Astrocyte (in vitro differentiated cells and primary cell): Measurements from ENCODE around the gene VSNL1. TPM values are rescaled to one million over a fixed set of nuclear protein-coding genes. Genes with fewer than 3 reads are reported as not detected.

Source experiments
- DNase-seq: peaks from one replicate; pipeline ENCODE4 v3.0.0-alpha.2; 2010; ENCODE audit warnings: low read depth
- FAIRE-seq: peaks from 2 replicates; lab custom pipeline; 2011; peaks lifted over from hg19 to GRCh38; lab: Jason Lieb, UNC
- H2AFZ ChIP-seq: 2 replicates; pipeline ENCODE4 v1.6.0; 2012; ENCODE audit warnings: low read depth, low read length, inconsistent platforms
- H3K27ac ChIP-seq: 2 replicates; pipeline ENCODE4 v1.5.1; 2011; ENCODE audit warnings: low read depth, low read length, inconsistent platforms
- H3K27me3 ChIP-seq: 2 replicates; pipeline ENCODE4 v1.6.0; 2011; ENCODE audit warnings: low read length, inconsistent platforms; ENCODE audit not compliant: insufficient read depth
- H3K36me3 ChIP-seq: 2 replicates; pipeline ENCODE4 v1.5.1; 2011; ENCODE audit warnings: low read length, inconsistent platforms; ENCODE audit not compliant: insufficient read depth
- H3K4me1 ChIP-seq: 2 replicates; pipeline ENCODE4 v1.5.1; 2011; ENCODE audit warnings: low read length, inconsistent platforms; ENCODE audit not compliant: insufficient read depth
- H3K4me2 ChIP-seq: 2 replicates; pipeline ENCODE4 v1.6.0; 2012; ENCODE audit warnings: low read length, inconsistent platforms
- H3K4me3 ChIP-seq: 2 replicates; pipeline ENCODE4 v1.5.1; 2011; ENCODE audit warnings: low read depth, mild to moderate bottlenecking, low read length, inconsistent platforms; ENCODE audit not compliant: insufficient read depth
- H3K79me2 ChIP-seq: 2 replicates; pipeline ENCODE4 v1.6.0; 2012; ENCODE audit warnings: mild to moderate bottlenecking, low read length, inconsistent platforms; ENCODE audit not compliant: insufficient read depth
- H3K9ac ChIP-seq: 2 replicates; pipeline ENCODE4 v1.6.0; 2012; ENCODE audit warnings: mild to moderate bottlenecking, low read length, inconsistent platforms
- H3K9me3 ChIP-seq: 2 replicates; pipeline ENCODE4 v1.5.1; 2012; ENCODE audit warnings: low read depth, mild to moderate bottlenecking, low read length, inconsistent platforms; ENCODE audit not compliant: insufficient read depth
- H4K20me1 ChIP-seq: 2 replicates; pipeline ENCODE4 v1.6.0; 2012; ENCODE audit warnings: low read length, inconsistent platforms; ENCODE audit not compliant: insufficient read depth
- H3K27ac Mint-ChIP-seq: one replicate; pipeline ENCODE4 v1.8.0; 2021; ENCODE audit warnings: mild to moderate bottlenecking, mixed read lengths; ENCODE audit not compliant: unreplicated experiment
- H3K27me3 Mint-ChIP-seq: one replicate; pipeline ENCODE4 v1.8.0; 2021; ENCODE audit warnings: low read depth, mixed read lengths; ENCODE audit not compliant: unreplicated experiment
- H3K36me3 Mint-ChIP-seq: one replicate; pipeline ENCODE4 v1.8.0; 2021; ENCODE audit warnings: low read depth, mixed read lengths; ENCODE audit not compliant: unreplicated experiment
- H3K4me1 Mint-ChIP-seq: one replicate; pipeline ENCODE4 v1.8.0; 2021; ENCODE audit warnings: low read depth, mixed read lengths; ENCODE audit not compliant: unreplicated experiment
- H3K4me3 Mint-ChIP-seq: one replicate; pipeline ENCODE4 v1.8.0; 2021; ENCODE audit warnings: mild to moderate bottlenecking, moderate library complexity, mixed read lengths; ENCODE audit not compliant: unreplicated experiment
- H3K9me3 Mint-ChIP-seq: one replicate; pipeline ENCODE4 v1.8.0; 2021; ENCODE audit warnings: mild to moderate bottlenecking, mixed read lengths; ENCODE audit not compliant: unreplicated experiment
- EZH2 ChIP-seq: IDR thresholded peaks from 2 replicates; pipeline ENCODE4 v1.6.1; 2012; ENCODE audit warnings: mild to moderate bottlenecking, low read length, inconsistent platforms; ENCODE audit not compliant: insufficient read depth
- total RNA-seq: library from RNA; stranded (reverse); gene quantifications from 2 replicates; pipeline ENCODE4 v1.2.1, GENCODE V29; 2021
- TF ChIP-seq, protein P1 (sequence below): IDR thresholded peaks from 2 replicates; pipeline ENCODE4 v1.5.1; 2011; ENCODE audit warnings: low read depth, mild to moderate bottlenecking, inconsistent platforms, low read length, moderate library complexity; ENCODE audit not compliant: insufficient read depth

VSNL1 gene
- total RNA-seq, 1 donor from 2014 or later: 0.61 TPM

DNA sequence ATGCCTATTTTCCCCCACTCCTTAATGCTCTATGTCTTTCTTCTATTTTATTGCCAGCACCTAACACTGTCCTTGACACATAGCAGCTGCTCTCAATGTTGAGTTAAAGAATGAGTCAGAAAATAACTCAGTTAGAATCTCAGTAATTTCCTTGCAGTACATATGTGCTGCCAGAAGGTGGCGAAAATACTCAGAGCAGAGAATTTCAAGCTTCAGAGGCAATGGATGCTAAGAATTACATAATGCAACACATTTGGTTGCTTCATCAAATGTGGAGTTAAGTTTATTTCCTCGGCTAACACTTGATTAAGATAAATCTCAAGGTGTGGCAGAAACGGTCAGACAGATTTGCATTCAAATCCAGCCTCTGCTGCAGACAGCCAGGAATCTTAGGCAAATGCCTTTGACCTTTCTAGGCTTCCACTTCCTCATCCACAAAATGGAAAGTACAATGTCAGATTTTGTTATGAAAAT is 105.6 kb downstream of the VSNL1 start:
- Histone ChIP-seq H3K27ac (no peak overlapping the region), H3K9ac (no peak overlapping the region), H3K9me3 (no peaks in the 10 kb centered on the region), H3K4me2 (no peak overlapping the region), H3K27me3 (no peaks in the 10 kb centered on the region), H3K79me2 (no peaks in the 10 kb centered on the region), H4K20me1 (no peaks in the 10 kb centered on the region), H2AFZ (no peak overlapping the region), H3K36me3 (no peaks in the 10 kb centered on the region), H3K4me3 (no peak overlapping the region), H3K4me1 (peaks cover 27% of the 10 kb centered on the region)
- DNase-seq: peak; percentile 66
- Mint-ChIP-seq H3K4me3 (no peak overlapping the region), H3K4me1 (peaks cover 21% of the 10 kb centered on the region), H3K36me3 (peaks cover 4% of the 10 kb centered on the region), H3K27ac (peak overlapping the region; percentile 67), H3K27me3 (no peaks in the 10 kb centered on the region), H3K9me3 (peaks cover 2% of the 10 kb centered on the region)
- FAIRE-seq: peak; percentile 39
- no peak for TF ChIP-seq EZH2
- TF ChIP-seq, protein P1, sequence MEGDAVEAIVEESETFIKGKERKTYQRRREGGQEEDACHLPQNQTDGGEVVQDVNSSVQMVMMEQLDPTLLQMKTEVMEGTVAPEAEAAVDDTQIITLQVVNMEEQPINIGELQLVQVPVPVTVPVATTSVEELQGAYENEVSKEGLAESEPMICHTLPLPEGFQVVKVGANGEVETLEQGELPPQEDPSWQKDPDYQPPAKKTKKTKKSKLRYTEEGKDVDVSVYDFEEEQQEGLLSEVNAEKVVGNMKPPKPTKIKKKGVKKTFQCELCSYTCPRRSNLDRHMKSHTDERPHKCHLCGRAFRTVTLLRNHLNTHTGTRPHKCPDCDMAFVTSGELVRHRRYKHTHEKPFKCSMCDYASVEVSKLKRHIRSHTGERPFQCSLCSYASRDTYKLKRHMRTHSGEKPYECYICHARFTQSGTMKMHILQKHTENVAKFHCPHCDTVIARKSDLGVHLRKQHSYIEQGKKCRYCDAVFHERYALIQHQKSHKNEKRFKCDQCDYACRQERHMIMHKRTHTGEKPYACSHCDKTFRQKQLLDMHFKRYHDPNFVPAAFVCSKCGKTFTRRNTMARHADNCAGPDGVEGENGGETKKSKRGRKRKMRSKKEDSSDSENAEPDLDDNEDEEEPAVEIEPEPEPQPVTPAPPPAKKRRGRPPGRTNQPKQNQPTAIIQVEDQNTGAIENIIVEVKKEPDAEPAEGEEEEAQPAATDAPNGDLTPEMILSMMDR: peak; percentile 97

DNA sequence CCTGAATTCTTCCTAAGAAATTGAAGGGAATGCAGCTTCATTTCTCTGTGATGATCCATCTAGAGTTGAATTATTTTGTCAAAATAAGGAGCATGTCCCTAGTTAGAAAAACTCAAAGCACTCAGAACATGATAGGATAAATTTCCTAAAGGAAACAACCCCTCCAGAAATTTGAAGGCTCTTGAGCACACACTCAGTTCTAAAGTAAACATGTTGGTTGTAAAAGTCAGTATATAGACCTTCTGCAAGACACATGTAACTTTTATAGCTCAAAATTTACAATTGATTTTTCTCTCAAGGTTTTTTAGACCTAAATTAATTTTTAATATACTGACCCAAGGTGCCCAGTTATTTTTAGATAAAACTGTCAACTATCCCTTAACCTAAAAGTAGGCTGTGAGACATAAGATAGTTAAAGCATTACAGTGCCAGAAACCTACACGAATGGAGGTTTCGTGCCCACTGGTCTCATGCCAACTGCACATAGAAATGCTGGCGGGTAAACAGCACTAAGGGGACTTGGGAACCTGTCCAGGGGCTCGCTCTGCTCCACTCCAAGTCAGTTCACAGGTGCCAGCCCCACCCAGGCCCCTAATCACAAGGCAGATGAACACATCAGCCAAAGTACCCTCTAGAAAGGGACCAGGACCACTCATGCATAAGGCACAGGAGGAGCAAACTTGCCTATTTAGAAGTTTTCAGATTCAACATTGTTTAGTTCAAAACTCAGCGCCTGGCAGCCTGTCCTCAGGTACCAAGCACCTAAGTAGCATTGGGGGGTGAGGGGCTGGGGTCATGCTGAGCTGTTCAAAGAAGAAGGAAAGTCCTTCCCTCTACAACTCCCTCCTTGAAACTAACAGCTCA is 106.6 kb downstream of the VSNL1 start:
- no peak for FAIRE-seq
- H3K36me3 ChIP-seq: no peaks in the 10 kb centered on the region
- H3K4me1 ChIP-seq: peaks cover 27% of the 10 kb centered on the region
- no peak overlapping the region for H3K4me3 ChIP-seq
- H3K79me2 ChIP-seq: no peaks in the 10 kb centered on the region
- no peak overlapping the region for H2AFZ ChIP-seq
- no peaks in the 10 kb centered on the region for H3K27me3 ChIP-seq
- no peak for TF ChIP-seq EZH2
- TF ChIP-seq, protein P1: no peak
- no peak overlapping the region for H3K4me3 Mint-ChIP-seq
- no peak overlapping the region for H3K9ac ChIP-seq
- DNase-seq: no peak
- no peak overlapping the region for H3K27ac ChIP-seq
- H3K4me2 ChIP-seq: no peak overlapping the region
- no peak overlapping the region for H3K27ac Mint-ChIP-seq
- H4K20me1 ChIP-seq: no peaks in the 10 kb centered on the region
- H3K9me3 ChIP-seq: no peaks in the 10 kb centered on the region
- H3K9me3 Mint-ChIP-seq: peaks cover 2% of the 10 kb centered on the region
- peaks cover 4% of the 10 kb centered on the region for H3K36me3 Mint-ChIP-seq
- peaks cover 22% of the 10 kb centered on the region for H3K4me1 Mint-ChIP-seq
- H3K27me3 Mint-ChIP-seq: no peaks in the 10 kb centered on the region

DNA sequence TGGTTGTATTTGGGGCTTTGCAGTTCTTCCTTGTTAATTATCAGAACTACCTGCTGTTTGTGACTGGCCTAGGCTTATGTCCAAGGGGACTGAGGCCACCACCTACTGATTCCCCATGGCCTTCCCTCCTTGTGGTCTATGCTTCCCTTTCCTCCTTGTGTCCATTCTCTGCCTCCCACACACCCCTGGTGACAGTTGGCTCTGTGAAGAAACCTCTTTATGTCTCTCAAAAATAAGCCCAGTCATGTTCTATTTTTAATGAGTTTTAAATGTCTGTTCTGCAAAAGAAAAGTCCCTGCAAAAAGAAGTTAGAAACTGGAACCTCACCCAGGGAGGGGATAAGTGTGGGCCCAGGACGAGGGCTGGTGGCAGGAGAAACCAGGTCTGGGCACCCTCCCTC is 108.1 kb downstream of the VSNL1 start:
- no peaks in the 10 kb centered on the region for H3K27me3 Mint-ChIP-seq
- H3K9me3 ChIP-seq: no peaks in the 10 kb centered on the region
- no peak overlapping the region for H3K4me3 Mint-ChIP-seq

More for the DNA sequence above, 108.1 kb downstream of the VSNL1 start:
- Histone ChIP-seq H3K4me3 (no peak overlapping the region), H3K79me2 (no peaks in the 10 kb centered on the region), H3K4me1 (peaks cover 18% of the 10 kb centered on the region), H2AFZ (no peak overlapping the region), H3K27ac (no peak overlapping the region), H4K20me1 (no peaks in the 10 kb centered on the region), H3K9ac (no peak overlapping the region), H3K4me2 (no peak overlapping the region), H3K36me3 (no peaks in the 10 kb centered on the region), H3K27me3 (no peaks in the 10 kb centered on the region)
- DNase-seq (no peak), FAIRE-seq (no peak)
- Mint-ChIP-seq H3K9me3 (peaks cover 2% of the 10 kb centered on the region), H3K36me3 (peaks cover 4% of the 10 kb centered on the region), H3K4me1 (peaks cover 22% of the 10 kb centered on the region), H3K27ac (peak overlapping the region; percentile 59)
- TF ChIP-seq, protein P1: no peak
- TF ChIP-seq EZH2: no peak
